ENCODE data around the gene SERPINB8.

Gene SERPINB8

GRCh38 chr18:63997041-63997440, 27.2 kb downstream of the SERPINB8 start:
- TF ChIP-seq SPI1 (IDR thresholded peaks at IDR 0.05; ENCODE audit: borderline replicate concordance, low read depth) (no peak), POLR2AphosphoS5 (IDR thresholded peaks at IDR 0.05; ENCODE audit: low read depth) (no peak), GABPA (IDR thresholded peaks at IDR 0.05; ENCODE audit: low read depth) (no peak), REST (IDR thresholded peaks at IDR 0.05; ENCODE audit: insufficient replicate concordance, low read depth) (no peak), CTCF (IDR thresholded peaks at IDR 0.05; ENCODE audit: insufficient read depth, low read length) (no peak)
- no peaks in the 10 kb centered on the region for H3K27me3 ChIP-seq (ENCODE audit: insufficient read depth, poor library complexity, severe bottlenecking)
- no peak overlapping the region for H3K4me3 ChIP-seq (replicated peaks; ENCODE audit: insufficient read depth, low read length)
- no peak for DNase-seq (ENCODE audit: low read depth in 1 of 2, low spot score in 1 of 2)
- no peak overlapping the region for H3K27ac ChIP-seq (replicated peaks)

- no peak for DNase-seq (ENCODE audit: low read depth in 1 of 2, low spot score in 1 of 2)
- TF ChIP-seq POLR2AphosphoS5 (IDR thresholded peaks at IDR 0.05; ENCODE audit: low read depth) (no peak), GABPA (IDR thresholded peaks at IDR 0.05; ENCODE audit: low read depth) (no peak), CTCF (IDR thresholded peaks at IDR 0.05; ENCODE audit: insufficient read depth, low read length) (no peak), SPI1 (IDR thresholded peaks at IDR 0.05; ENCODE audit: borderline replicate concordance, low read depth) (no peak), REST (IDR thresholded peaks at IDR 0.05; ENCODE audit: insufficient replicate concordance, low read depth) (no peak)
- Histone ChIP-seq H3K27me3 (ENCODE audit: insufficient read depth, poor library complexity, severe bottlenecking) (no peaks in the 10 kb centered on the region), H3K4me3 (replicated peaks; ENCODE audit: insufficient read depth, low read length) (no peak overlapping the region), H3K27ac (replicated peaks) (no peak overlapping the region)
These were observed 27.7 kb downstream of the SERPINB8 start for GRCh38 chr18:63997606-63998005.

GRCh38 chr18:63999871-64000270, 30.0 kb downstream of the SERPINB8 start:
- Histone ChIP-seq H3K27ac (replicated peaks) (no peak overlapping the region), H3K4me3 (replicated peaks; ENCODE audit: insufficient read depth, low read length) (no peak overlapping the region)
- TF ChIP-seq GABPA (IDR thresholded peaks at IDR 0.05; ENCODE audit: low read depth) (no peak), SPI1 (IDR thresholded peaks at IDR 0.05; ENCODE audit: borderline replicate concordance, low read depth) (no peak), REST (IDR thresholded peaks at IDR 0.05; ENCODE audit: insufficient replicate concordance, low read depth) (no peak), POLR2AphosphoS5 (IDR thresholded peaks at IDR 0.05; ENCODE audit: low read depth) (no peak), CTCF (IDR thresholded peaks at IDR 0.05; ENCODE audit: insufficient read depth, low read length) (no peak)

More at GRCh38 chr18:63999871-64000270, 30.0 kb downstream of the SERPINB8 start:
- no peak for DNase-seq (ENCODE audit: low read depth in 1 of 2, low spot score in 1 of 2)
- no peaks in the 10 kb centered on the region for H3K27me3 ChIP-seq (ENCODE audit: insufficient read depth, poor library complexity, severe bottlenecking)

Data from HL-60 (cell line).